ENCODE measurements around the gene MEIS2. TPM values are rescaled to one million over a fixed set of nuclear protein-coding genes. Genes with fewer than 3 reads are reported as not detected.

The MEIS2 gene
- total and polyA plus RNA-seq, 12 donors: 36.2 to 139 (median 74.8) TPM

- Histone ChIP-seq H3K4me1 (replicated peaks in 1 of 2) (peaks cover 0 to 8% of the 10 kb centered on the region in 2 donors), H3K4me3 (peak overlapping the region in 2 of 4 donors; percentile 44 to 73), H3K36me3 (replicated peaks in 1 of 2) (no peaks in the 10 kb centered on the region), H3K27ac (peak overlapping the region; percentile 86 to 98 (median 96)), H3K9me3 (replicated peaks in 1 of 3) (no peaks in the 10 kb centered on the region), H3K27me3 (no peaks in the 10 kb centered on the region)
- WGBS, 4 donors: 10 to 20% (median 15%) methylated on average over 2 of the region's 2 CpGs
- TF ChIP-seq, protein P1, sequence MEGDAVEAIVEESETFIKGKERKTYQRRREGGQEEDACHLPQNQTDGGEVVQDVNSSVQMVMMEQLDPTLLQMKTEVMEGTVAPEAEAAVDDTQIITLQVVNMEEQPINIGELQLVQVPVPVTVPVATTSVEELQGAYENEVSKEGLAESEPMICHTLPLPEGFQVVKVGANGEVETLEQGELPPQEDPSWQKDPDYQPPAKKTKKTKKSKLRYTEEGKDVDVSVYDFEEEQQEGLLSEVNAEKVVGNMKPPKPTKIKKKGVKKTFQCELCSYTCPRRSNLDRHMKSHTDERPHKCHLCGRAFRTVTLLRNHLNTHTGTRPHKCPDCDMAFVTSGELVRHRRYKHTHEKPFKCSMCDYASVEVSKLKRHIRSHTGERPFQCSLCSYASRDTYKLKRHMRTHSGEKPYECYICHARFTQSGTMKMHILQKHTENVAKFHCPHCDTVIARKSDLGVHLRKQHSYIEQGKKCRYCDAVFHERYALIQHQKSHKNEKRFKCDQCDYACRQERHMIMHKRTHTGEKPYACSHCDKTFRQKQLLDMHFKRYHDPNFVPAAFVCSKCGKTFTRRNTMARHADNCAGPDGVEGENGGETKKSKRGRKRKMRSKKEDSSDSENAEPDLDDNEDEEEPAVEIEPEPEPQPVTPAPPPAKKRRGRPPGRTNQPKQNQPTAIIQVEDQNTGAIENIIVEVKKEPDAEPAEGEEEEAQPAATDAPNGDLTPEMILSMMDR (IDR thresholded peaks at IDR 0.05): no peak
- TF ChIP-seq POLR2A (IDR thresholded peaks at IDR 0.05): no peak
- DNase-seq: no peak
- intact Hi-C loops (cut with DNase I): loop anchor here in 1 of 2 donors (10.0 kb wide), 1 partner anchor 218 kb away; no protein-coding TSS in a partner anchor
Measured at GRCh38 chr15:37103163-37103435, 2.8 kb upstream of the MEIS2 start.

- no peaks in the 10 kb centered on the region for H3K9me3 ChIP-seq (replicated peaks in 1 of 3)
- 3 to 4% (median 3%) methylated on average over 38 of the region's 38 CpGs for WGBS, 4 donors
- H3K4me1 ChIP-seq (replicated peaks in 1 of 2): peaks cover 0 to 8% of the 10 kb centered on the region in 2 donors
- H3K27me3 ChIP-seq: no peaks in the 10 kb centered on the region
- DNase-seq: peak in 5 of 7 donors; percentile 38 to 60 (median 47)
- peak overlapping the region; percentile 86 to 98 (median 96) for H3K27ac ChIP-seq
- H3K36me3 ChIP-seq (replicated peaks in 1 of 2): no peaks in the 10 kb centered on the region
- peak overlapping the region; percentile 44 to 80 (median 61) for H3K4me3 ChIP-seq
- TF ChIP-seq POLR2A (IDR thresholded peaks at IDR 0.05): peak in 1 of 2 donors; percentile 50
- TF ChIP-seq, protein P1 (IDR thresholded peaks at IDR 0.05): no peak
- intact Hi-C loops (cut with DNase I): loop anchor here in 1 of 2 donors (10.0 kb wide), 1 partner anchor 218 kb away; no protein-coding TSS in a partner anchor
Measured at GRCh38 chr15:37102305-37103162, 2.2 kb upstream of the MEIS2 start.

GRCh38 chr15:37101980-37102304 lies 1.6 kb upstream of the MEIS2 start:
- Histone ChIP-seq H3K27ac (peak overlapping the region; percentile 95 to 99 (median 98)), H3K36me3 (replicated peaks in 1 of 2) (no peaks in the 10 kb centered on the region), H3K9me3 (replicated peaks in 1 of 3) (no peaks in the 10 kb centered on the region), H3K27me3 (no peaks in the 10 kb centered on the region), H3K4me1 (replicated peaks in 1 of 2) (peaks cover 0 to 8% of the 10 kb centered on the region in 2 donors), H3K4me3 (peak overlapping the region; percentile 44 to 81 (median 70))
- WGBS, 4 donors: 1 to 2% (median 1%) methylated on average over 13 to 15 of the region's 15 CpGs
- TF ChIP-seq, protein P1 (IDR thresholded peaks at IDR 0.05): no peak
- no peak for TF ChIP-seq POLR2A (IDR thresholded peaks at IDR 0.05)
- peak in 4 of 7 donors; percentile 63 to 67 (median 66) for DNase-seq
- intact Hi-C loops (cut with DNase I): loop anchor here in 1 of 2 donors (10.0 kb wide), 1 partner anchor 217 kb away; no protein-coding TSS in a partner anchor

DNA sequence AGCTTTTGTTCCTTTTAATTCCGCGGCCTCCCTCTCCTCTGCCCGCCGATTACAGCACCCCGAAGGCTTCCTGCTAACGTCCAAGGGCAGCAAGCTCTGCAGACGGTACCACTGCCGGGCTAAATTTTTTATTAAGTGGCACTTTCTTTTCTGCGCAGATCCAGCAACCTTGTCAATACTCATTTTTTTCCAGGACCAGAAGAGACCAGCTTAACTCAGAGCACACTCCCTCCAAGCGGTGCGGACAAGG lies 542 bp upstream of the MEIS2 start:
- Histone ChIP-seq H3K27me3 (no peaks in the 10 kb centered on the region), H3K36me3 (replicated peaks in 1 of 2) (no peaks in the 10 kb centered on the region), H3K27ac (peak overlapping the region; percentile 95 to 99 (median 98)), H3K4me3 (peak overlapping the region; percentile 44 to 81 (median 70)), H3K4me1 (replicated peaks in 1 of 2) (peaks cover 0 to 8% of the 10 kb centered on the region in 2 donors), H3K9me3 (replicated peaks in 1 of 3) (no peaks in the 10 kb centered on the region)
- WGBS, 4 donors: 0 to 1% (median 1%) methylated on average over 9 to 11 of the region's 11 CpGs
- TF ChIP-seq, protein P1 (IDR thresholded peaks at IDR 0.05): no peak
- no peak for TF ChIP-seq POLR2A (IDR thresholded peaks at IDR 0.05)
- DNase-seq: peak in 3 of 7 donors; percentile 60 to 71 (median 60)
- intact Hi-C loops (cut with DNase I): loop anchor here in 1 of 2 donors (10.0 kb wide), 1 partner anchor 216 kb away; no protein-coding TSS in a partner anchor

Measured in adrenal gland (tissue), 12 donors.